Measurements from ENCODE around the gene SLC2A8.

The SLC2A8 gene

DNA sequence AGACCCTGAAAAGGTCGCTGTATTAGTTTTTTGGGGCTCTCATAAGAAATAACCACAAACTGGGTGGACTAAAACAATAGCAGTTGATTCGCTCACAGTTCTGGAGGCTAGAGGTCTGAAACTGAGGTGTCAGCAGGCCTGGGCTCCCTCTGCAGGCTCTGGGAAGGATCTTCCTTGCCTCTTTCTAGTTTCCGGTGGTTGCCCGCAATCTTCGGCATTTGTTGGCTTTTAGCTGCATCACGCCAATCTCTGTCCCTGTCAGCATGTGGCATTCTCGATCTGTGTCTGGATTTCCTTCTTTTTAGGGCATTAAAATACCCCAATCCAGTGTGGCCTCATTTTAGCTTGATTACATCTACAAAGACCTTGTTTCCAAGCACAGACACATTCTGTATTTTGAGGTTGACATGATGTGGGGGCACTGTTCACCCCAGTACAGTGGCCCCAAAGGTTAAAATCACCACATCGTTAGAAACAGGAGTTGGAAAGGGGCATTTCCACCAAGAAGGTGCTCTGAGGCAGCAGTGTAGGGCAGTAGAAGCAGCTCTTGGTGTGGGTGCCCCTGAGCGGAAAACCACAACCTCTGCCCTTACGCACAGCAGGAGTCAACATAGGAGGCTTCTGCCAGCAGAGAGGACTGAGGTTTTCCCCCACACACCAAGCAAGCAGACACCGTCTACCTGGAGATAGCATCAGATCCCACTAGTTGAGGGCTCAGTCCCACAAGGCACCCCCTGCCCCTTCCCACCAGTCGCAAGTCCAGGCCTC lies 40.7 kb downstream of the SLC2A8 start:
- no peak for DNase-seq (ENCODE audit: low read depth in 2 of 2)

DNA sequence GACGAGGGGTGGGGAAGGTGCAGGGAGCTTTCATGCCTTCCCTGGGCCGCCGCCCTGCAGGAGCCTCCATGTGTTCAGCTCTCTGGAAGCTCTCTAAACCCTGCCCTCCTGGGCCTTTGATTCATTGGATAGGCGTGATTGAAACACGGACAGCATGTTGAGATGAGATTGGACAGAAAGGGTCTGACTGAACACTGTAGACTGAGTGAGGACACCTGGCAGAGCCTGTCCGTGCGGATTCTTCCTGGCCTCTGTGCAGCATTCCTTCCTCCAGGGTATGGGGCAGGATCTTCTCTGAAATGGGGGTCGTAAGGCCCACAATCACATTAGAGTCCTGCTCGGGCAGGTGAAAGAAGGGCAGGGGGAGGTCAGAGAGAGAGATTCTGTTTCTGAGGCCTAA lies 41.4 kb downstream of the SLC2A8 start:
- no peak for DNase-seq (ENCODE audit: low read depth in 2 of 2)

DNA sequence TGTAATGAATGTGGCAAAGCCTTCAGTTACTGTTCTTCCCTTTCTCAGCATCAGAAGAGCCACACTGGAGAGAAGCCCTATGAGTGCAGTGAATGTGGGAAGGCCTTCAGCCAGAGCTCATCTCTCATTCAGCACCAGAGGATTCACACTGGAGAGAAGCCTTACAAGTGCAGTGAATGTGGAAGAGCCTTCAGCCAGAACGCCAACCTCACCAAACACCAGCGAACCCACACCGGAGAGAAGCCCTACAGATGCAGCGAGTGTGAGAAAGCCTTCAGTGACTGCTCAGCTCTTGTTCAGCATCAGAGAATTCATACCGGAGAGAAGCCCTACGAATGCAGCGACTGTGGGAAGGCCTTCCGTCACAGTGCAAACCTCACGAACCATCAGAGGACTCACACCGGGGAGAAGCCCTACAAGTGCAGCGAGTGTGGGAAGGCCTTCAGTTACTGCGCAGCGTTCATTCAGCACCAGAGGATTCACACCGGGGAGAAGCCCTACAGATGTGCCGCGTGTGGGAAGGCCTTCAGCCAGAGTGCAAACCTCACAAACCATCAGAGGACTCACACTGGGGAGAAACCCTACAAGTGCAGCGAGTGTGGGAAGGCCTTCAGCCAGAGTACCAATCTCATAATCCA lies 47.4 kb downstream of the SLC2A8 start:
- no peak for DNase-seq (ENCODE audit: low read depth in 2 of 2)

DNA sequence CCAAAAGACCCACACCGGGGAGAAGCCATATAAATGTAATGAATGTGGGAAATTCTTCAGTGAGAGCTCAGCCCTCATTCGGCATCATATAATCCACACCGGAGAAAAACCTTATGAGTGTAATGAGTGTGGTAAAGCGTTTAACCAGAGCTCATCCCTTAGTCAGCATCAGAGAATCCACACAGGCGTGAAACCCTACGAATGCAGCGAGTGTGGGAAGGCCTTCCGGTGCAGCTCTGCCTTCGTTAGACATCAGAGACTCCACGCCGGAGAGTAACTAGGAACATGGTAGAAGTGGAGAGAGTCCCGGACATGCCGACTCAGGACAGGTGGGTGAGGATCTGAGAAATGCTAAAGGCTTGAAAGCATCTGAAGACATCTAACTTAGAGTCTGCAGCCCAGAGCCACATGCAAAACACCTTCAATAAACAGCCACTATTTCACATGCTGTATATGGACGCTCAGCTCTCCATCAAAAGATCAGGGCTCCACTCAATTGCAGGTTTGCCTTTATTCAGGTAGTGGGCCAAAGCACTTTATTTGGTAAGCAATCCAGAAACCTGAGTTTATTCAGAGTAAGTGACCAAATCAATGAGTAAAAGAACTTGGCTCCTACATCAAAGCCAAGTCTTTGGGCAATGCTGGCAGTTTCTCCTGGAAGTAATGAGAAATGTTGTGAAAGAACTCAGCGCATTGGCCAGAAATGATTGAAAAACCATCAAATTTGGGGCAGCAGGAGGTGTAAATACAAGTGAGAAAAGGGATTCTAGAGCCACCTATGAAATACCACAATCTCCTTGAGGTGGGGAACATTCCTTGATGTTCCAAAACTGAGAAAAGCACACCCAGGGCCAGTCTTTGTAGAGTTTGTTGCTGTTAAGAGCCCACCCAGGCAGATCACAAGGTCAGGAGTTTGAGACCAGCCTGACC lies 48.2 kb downstream of the SLC2A8 start:
- no peak for DNase-seq (ENCODE audit: low read depth in 2 of 2)

DNA sequence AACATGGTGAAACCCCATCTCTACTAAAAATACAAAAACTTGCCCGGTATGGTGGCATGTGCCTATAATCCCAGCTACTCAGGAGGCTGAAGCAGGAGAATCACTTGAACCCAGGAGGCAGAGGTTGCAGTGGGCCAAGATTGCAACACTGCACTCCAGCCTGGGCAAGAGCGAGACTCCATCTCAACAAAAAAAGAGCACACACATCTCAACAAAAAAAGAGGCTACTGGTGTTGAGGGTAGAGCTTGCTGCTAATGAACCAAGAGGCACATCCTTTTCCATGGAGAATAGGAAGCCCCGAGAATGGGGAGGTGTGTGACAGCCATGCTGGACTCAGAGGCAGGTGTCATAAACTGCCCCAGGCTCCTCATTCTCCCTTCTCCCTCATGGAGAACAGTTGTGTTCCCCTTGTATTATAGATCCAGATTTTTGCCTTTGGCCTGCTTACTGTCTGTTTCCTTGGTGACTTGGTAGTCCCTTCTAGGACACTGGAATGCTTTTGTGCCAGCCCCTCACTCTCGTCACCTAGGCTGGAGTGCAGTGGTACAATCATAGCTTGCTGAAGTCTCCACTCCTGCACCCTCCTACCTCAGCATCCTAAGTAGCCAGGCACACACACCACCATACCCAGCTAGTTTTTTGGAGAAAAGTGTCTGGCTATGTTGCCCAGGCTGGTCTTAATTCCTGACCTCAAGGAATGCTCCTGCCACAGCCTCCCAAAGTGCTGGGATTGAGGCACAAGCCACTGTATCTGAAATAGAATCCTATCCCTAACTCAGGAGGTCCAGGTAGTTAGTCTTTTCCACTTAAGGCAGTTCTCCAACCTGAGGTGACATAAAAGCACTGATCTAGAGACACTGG lies 49.1 kb downstream of the SLC2A8 start:
- DNase-seq (ENCODE audit: low read depth in 2 of 2), result no peak

DNA sequence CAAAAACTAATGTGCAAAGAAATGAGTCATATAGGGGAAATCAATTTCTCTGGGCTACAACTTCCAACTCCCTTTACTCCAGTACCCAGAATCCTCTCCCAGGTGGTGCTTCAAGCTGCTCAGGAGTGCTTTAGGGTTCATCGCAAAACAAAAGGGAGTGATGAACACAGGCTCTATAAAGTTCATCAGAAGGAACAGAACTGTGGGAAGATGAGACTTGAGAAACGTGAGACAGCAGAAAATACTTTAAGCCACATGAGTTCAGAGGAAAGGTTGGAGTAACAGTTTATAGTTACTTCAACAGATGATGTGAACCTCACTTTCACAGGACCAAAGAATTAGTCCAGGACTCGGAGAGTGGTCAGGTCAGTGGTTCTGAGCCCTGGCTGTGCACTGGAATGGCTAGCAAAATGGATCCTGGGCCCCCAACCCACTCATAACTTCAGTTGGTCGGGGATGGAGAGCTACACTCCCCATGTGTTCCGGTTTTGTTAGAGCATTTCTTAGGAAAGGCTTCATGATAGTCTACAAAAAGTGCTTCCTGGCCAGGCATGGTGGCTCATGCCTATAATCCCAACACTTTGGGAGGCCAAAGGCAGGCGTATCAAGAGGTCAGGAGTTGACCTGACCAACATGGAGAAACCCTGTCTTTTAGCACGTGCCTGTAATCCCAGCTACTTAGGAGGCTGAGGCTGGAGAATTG lies 49.9 kb downstream of the SLC2A8 start:
- DNase-seq (ENCODE audit: low read depth in 2 of 2), result no peak

DNA sequence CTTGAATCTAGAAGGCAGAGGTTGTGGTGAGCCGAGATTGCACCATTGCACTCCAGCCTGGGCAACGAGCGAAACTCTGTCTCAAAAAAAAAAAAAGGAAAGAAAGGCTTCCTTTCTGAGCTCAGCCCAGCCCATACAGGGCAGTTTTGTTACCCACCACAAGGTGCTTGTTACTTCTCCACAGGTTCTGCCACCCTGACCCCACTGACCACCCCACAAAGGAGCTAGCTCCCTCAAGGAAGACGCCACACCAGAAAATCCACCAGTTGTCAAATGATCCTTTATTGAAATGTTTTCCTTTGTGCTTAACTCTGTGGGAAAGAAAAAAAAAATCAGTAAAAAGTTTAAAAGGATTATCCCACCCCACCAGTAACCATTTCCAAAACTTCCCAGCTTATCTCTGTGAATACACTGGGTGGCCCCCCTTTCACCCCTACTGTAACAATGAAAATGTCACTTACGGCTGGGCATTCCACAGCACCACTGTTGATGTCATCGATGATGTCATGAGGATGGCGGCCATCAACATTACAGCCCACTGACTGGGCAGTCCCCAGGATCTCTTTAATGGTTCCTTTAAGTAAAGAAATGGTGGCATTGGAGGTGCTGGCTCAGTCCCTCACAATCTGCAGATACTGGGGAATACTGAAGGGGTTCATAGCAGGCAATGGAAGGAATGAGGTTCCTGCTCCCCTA lies 50.6 kb downstream of the SLC2A8 start:
- DNase-seq (ENCODE audit: low read depth in 2 of 2), result no peak

DNA sequence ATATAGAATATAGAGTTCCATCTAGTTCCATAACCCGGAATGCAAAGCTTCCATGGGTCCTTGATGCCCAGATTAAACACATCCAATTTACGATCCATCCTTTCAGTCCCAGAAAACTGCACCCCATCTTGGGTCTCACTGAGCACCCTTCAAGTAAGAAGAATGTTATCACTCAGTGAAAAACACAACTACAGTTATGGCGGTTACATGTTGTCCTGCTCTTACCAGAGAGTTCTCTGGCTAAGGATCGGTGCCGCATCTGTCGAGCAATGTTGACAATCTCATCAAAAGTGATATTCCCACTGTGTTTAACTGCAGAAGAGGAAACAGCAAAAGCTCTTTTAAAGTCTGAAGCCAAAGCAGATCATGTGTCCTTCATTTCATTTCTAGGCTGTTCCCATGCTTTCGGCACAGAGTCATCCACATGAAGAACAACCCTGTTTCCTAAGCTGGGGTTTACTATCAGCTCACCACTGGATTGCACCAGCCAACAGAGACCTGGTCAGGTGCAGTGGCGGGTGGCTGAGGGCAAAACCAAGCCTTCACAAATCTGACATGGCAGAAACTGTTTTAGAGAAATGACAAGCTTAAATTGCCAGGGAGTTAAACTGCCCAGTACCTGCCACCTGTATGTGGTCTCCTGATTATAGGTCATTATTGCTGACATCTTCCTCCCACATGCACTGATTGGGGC lies 51.3 kb downstream of the SLC2A8 start:
- DNase-seq (ENCODE audit: low read depth in 2 of 2), result no peak

DNA sequence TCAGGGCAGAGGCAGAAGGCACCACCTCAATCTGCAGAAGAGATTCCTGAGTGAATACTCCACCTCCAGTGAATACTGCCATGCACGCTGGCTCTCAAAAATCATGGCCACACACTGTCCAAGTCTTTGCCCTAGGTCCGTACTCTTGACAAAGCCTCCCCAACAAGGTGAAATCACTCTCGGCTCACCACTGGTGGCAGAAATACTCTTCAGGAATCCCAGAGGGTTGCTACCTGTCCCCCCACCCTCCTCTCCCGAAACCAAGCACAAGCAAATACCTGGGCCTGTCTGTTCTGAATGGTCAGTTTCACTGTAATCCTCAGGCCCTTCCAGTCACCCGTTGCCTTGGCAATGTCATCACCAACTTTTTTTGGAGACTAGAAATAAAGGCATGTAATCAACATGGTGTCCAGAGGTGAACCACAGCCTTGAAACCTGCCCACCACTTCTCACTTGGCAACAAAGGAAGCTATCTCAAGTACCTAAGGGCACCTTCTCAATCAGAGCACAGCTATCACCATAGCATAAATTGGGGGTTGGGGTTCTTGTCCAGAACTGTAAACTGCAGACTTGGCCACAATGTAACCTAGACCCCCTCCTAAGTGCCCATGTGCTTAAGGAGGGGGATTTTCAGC lies 52.5 kb downstream of the SLC2A8 start:
- no peak for DNase-seq (ENCODE audit: low read depth in 2 of 2)

DNA sequence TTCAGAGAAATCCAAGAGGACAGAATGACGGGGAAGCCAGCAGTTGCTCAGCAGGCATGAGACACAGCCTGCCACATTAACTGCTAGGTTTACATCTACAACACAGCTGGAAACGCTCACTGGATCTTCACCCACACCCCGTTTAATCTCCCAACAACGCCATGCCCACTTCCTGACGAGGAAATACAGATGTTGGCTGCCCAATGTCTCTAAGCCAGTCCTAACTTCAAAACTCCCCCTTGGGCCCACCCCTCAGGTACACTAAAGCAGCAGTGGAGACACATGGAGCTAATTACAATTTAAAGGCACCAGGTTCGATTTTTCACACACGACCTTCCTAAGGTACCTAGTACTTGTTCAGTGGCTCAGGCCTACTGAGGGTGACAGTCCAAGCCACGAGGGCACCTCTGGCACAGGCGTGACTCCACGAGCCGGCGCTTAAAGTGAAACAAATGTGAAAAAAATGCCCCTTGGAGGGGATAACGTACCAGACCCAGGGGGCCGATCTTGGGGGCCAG lies 53.3 kb downstream of the SLC2A8 start:
- DNase-seq (ENCODE audit: low read depth in 2 of 2), result no peak

DNA sequence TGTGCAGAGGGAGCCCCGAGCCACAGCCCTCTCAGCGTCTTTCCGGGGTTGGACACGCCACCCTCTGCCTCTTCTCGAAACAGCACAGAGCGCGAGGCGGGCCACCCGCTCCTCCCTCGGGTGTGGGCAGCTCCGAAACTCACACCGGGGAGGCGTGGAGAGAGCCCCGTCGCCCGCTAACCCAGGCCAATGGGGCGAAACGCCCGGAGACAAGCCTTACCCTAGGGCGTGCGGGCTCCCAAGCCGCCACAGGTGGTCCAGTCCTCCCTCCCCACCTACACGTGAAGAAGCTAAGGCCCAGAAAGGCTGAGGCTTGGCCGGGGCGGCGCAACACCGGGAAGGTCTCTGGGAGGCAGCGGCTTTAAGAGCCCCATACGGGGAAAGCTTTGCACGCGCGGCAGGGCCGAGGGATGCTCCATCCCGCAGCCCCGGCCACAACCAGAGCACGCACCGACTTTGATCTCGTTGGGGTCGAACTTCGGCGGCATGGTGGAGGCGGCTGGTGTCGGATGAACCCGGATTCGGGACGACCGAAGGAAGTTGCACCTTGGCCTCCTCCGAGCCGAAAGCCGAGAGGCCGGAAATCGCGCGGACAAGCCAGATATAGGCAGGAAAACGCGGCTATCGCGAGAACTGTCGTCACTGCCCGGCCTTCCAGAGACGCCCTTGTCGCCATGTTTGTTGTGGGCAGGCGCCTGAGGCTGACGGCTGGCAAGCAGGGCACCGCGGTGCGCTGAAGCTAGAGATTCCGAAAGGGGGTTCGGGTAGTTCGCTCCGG lies 54.0 kb downstream of the SLC2A8 start, which contains the start of the genes LRSAM1 and RPL12:
LRSAM1 (plus strand) TSS at position 681 of the 778 bp plus-strand sequence. CDS start 3,018 bp downstream, outside the sequence.
RPL12 (minus strand) TSS at position 577 of the 778 bp plus-strand sequence; CDS start at position 488, 89 bp downstream.
- peak; percentile 93 to 94 for DNase-seq (ENCODE audit: low read depth in 2 of 2)

DNA sequence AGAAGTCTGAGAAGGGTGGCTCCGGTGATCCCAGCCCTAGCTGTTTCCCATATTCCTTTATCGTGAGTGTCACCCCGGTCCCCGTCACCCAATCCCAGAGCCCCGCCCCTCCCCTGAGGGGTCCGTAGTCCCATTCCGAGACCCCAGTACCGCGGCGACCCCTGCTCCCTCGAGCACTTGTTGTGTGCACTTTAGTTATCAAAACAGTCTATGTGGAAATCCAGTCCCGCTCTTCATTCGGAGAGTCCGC lies 54.6 kb downstream of the SLC2A8 start:
- no peak for DNase-seq (ENCODE audit: low read depth in 2 of 2)

DNA sequence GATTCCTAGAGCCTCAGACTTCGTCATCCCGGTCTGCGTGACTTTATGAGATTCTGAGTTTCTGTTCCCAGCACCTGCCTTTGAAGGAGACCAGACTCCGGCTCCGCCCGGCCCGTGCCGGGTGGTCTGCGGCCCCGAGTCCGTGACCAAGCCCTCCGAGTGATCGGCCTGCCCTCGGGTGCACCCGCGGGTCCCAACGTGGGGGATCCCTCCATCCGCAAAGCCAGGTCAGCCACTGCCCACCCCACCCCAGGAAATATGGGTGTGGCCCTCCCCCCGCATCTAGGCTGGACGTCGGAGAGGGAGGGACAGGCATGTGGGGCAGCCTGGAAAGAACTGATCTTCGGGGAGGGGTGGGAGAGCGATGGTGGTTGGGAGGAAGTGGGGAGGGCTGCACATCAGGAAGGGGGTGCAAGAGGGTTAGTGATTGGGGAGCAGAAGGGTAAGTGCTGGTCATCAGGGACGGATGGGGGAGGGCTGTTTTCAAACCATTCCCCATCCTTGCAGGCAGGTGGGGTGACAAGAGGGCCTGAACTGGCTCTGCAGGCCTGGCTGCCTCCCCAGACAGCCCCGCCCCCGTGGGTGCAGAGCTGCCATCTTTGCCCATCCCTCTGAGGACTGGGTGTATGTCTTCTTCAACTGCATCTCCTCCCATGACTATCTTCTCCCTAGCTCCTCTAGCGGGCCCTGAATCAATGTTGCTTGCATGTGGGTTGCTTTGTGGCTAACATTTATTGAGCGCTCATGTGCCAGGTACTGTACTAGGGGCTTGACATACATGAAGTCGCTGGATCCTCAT lies 55.1 kb downstream of the SLC2A8 start:
- DNase-seq (ENCODE audit: low read depth in 2 of 2), result no peak

DNA sequence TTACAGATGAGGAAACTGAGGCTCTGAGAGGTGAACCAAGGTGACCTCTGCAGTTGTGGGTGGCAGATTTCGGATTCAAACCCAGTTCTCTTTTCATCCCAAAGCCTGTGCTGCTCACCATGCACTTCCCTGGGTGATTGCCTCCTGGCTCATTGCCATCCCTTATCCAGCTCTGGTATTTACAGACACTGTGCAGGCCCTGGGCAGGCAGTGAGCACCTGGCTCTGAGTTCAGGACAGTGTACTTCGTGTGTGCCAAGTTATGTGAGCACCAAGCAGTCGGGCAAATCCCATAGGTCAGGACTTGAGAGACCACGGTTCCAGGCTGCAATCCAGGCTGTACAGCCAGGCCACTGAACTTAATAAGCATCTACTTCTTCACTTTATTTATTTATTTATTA lies 55.7 kb downstream of the SLC2A8 start:
- DNase-seq (ENCODE audit: low read depth in 2 of 2), result no peak

DNA sequence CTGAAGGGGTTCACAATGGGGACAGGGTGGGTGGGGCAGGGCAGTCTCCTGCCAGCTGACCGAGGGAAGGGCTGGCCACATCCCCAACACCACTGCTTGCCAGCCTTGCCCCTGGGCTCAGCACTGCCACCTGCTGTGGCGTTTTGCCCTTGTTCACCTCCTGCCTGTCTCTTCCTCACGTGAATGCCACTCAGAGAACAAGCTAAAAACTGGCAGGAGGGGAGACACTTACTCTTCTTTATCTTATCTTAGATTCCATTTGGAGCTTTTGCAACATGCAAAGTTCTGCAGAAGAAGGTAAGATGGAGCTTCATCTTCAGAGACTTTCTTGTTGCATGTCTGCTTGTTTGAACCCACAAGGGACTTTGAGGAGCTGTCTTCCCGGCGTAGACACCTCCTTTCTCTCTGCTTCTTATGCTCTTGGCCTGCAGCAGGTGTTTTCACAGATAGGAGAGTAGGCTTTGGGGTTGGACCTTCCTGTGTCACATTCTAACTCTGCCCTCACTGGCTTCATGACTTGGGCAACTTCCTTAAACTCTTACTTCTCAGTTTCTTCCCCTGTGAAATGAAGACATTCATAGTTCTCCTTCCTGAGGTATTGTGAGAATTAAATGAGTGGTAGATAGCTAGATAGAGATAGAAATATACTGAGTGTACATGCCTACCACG lies 58.5 kb downstream of the SLC2A8 start:
- DNase-seq (ENCODE audit: low read depth in 2 of 2), result no peak

DNA sequence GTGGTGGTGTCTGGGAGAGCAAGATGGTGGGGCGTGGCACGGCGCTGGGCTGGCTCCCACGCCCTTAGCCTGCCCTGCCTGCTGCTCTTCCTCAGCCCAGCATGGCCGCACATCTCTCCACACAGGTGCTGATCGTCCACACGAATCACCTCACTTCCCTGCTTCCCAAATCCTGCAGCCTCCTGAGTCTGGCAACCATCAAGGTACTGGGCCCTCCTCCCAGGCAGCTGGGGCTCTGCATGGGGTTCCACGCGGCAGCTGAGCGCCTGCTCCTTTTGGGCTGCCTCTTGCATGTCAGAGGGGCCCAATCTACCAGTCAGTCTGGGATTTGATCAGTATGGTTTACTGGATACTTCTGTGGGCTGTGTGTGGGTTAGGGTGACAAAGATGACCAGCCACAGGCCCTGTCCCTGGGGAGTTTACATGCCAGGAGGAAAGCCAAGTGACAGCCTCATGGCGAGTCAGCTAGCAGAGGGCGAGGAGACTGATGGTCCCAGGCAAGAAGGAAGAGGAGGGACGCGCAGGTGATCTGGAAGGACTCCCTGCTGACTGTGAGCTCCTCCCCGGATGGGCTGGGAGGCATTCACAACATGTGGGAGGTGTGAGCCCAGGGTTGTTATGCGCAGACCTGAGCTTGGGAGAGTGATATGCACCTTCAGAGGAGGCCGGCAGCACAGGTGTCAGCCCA lies 60.4 kb downstream of the SLC2A8 start:
- DNase-seq (ENCODE audit: low read depth in 2 of 2), result no peak

Measured in stimulated activated CD8-positive, alpha-beta memory T cell treated with anti-CD3 and anti-CD28 coated beads, Interleukin-15, amount 100 ng/mL, for 4 hours (primary cell).